ENCODE measurements around the gene TMEM247. TPM values are rescaled to one million over a fixed set of nuclear protein-coding genes. Genes with fewer than 3 reads are reported as not detected.

Gene TMEM247
- not detected in 2 replicates for total RNA-seq

GRCh38 chr2:46479265-46479664 lies at the start of gene TMEM247:
TSS of gene TMEM247 (plus strand) at chr2:46479565.

Other genes starting within 250 kb of the TMEM247 start
- gene EPAS1, start 182.2 kb upstream of the TMEM247 start, total RNA-seq = 88.8 and 151 TPM in 2 replicates
- gene RHOQ, start 62.9 kb downstream of the TMEM247 start, total RNA-seq = 30.3 and 50.6 TPM in 2 replicates
- 7.2 and 9.5 TPM in 2 replicates for gene ATP6V1E2, start 63.0 kb downstream of the TMEM247 start, total RNA-seq
- 20.4 and 25.1 TPM in 2 replicates for gene PIGF, start 137.5 kb downstream of the TMEM247 start, total RNA-seq
- 10.2 and 10.6 TPM in 2 replicates for gene CRIPT, start 137.7 kb downstream of the TMEM247 start, total RNA-seq
- 6.3 and 7.4 TPM in 2 replicates for gene SOCS5, start 219.7 kb downstream of the TMEM247 start, total RNA-seq